HG03342 (cell line): ENCODE data around the gene MGP.
A peak's percentile ranks its signal among the peaks of the same experiment; 100 is the strongest.

Experiments
- ATAC-seq: cut with Tn5 transposase; IDR thresholded peaks from one replicate; pipeline ENCODE4 v1.9.1; 2021; ENCODE audit warnings: mild to moderate bottlenecking, moderate library complexity; ENCODE audit not compliant: unreplicated experiment

The MGP gene

DNA sequence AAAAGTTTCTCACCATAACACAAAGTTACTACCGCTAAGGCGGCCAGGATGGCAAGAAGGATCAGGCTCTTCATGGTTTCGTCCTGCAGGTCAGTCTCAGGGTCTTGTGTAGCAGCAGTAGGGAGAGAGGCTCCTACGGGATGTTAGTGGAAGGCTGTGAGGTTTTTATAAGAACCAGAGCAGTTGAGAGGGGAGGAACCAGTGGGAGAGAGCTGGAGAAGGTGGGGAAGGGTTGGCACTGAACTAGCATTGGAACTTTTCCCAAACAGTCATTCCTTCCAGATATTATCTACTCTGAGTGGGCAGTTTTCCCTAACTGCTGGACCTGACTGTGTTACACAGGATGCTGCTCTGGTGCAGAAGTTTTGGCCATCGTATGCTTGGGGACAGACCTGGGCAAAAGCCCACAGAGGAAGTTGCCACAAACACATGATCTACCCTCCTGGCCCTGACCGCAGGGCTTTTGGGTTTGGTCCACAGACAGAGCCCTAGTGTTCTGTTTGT is at the start of gene MGP:
Gene MGP, minus strand, starts transcription at position 137 of the 504 bp plus-strand sequence. Its CDS starts 63 bp downstream, at position 74.
- no peak for ATAC-seq

DNA sequence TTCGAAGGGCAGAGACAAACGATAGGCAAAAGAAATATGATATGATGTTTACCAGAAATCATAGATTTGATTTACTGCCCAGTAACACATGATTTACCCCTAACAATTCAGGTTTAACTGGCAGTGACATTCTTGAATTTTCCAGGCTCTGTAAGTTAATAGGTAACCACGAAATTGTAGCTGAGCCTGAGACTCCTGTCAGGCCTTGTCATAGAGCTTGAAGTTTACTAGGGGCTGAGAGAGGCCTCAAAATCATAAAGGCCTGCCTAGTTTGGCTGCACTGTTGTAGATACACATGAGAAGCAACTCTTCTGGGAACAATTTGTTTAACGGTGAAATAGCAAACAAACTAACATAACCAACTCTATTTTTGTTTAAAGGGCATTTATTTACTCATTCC is 49.4 kb upstream of the MGP start:
- no peak for ATAC-seq

DNA sequence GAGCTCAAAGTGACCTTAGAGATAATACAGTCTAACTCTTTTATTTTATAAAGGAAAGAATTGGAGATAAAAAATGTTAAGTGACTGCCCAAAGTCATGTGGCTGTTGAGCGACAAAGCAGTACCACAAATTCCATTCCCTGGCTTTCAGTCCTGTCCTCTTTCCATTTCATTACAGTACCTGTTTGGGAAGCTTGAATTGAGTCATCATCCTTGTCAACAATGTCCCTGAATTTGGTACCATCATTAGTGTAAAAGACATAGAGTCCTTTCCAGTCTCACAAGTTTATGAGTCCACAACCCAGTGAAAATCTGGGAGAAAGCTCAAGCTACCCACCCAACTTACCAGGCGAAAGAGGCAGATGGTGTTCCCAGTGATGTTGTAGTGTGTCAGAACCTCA is 48.9 kb upstream of the MGP start:
- ATAC-seq, result no peak

DNA sequence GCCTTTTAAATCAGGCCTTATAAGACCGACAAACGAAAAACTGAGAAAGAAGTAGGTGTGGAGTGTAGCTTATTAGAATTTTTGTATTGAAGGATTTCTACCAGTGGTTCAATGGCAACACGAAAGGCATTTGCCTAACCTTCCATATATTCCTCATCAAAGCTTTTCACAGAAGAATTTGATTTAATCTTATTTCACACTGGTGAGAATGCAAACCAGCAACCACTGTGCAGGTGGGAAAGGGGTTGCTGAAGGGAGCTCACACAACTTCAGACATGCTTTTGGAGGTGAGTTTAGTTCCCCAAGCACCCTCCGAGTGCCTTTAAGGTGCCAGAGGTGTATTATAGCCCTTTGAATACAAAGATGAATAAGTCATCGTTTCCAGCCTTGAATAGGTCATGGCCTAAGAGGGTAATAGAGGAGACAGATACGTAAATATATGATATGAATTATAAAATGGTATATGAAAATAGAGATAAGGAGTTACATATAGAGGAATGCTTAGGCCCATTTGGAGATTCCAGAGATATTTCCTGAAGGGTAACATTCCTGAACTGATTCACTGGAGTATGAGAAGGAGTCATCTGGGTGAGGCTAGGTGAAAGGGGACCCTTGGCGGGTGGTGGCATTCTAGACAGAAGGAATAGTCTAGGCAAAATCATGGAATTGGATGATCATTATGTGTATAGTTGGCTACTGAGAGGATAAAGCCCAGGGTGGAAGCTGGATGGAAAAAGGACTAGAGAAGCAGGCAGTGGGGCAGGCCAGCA is 46.3 kb upstream of the MGP start:
- no peak for ATAC-seq

- no peak for ATAC-seq
These were observed 45.7 kb upstream of the MGP start for GRCh38 chr12:14931359-14931758.

DNA sequence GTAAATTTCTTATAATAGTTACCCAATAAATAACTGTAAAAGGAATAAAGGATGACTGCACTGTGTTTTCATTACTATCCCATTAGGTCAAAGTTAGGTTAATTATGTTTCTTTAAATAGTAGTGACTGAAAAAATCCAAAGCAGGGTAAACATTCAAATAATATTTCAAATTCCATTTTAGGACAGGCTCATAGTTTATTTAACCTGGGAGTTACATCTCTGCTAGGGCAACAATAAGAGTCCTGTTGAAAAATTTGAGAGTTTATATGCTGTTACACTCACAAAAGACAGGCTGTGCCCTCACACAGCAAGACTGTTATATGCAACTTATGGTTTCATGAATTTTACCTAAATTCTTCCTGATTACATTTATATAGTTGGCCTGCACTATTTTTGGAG is 44.6 kb upstream of the MGP start:
- no peak for ATAC-seq

DNA sequence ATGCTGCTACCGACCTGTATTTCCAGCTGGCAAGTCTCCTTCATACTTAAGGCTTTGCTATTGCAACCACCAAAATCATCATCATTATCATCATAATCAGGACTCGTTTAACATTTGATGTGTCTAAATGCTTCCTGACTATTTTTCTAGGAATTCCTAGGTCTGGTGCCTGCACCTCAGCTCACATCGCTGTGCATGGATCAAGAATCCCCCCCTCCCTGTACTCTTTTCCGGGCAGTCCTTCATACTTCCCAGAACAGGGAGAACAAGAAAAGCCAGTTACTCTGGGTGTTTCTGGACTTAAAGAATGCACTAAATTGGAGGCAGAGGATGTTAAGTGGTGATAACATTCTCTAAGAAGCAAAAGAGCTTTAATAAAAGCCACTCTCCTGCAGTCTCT is 43.3 kb upstream of the MGP start:
- no peak for ATAC-seq

GRCh38 chr12:14927267-14927666 is 41.6 kb upstream of the MGP start:
- ATAC-seq, result no peak

- no peak for ATAC-seq
These were observed 38.9 kb upstream of the MGP start for GRCh38 chr12:14924541-14924940.

DNA sequence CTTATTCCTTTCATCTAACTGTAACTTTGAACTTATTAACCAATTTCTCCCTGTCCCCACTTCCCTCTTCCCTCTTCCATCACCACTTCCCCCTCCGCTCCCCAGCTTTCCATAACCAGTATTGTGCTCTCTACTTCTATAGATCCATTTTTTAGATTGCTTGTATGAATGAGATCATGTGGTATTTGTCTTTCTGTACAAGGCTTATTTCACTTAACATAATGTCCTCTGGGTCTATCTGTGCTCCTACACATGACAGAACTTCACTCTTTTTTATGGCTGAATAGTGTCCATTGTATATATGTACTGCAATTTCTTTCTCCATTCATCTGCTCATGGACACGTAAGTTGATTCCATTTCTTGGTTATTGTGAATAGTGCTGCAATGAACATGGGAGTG is 38.3 kb upstream of the MGP start:
- ATAC-seq, result no peak

DNA sequence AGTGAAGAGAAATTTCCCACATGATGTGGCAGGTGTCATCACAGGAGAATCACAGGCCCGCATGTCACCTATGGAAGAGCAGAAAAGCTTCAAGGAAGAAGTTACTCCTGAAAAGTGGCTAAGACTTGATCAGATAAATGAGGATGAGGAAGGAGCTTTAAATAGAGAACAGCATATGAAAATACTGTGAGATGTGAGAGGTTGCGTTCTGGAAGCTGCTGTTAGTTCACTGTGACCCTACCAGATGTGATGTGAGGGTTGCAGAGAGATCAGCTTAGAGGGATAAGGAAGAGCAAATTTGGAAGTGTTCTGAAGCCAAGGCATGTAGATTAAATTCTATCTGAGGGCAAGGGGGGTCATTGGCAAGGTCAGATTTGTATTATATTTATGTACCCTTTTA is 35.6 kb upstream of the MGP start:
- ATAC-seq, result peak; percentile 35

- ATAC-seq, result peak; percentile 67
These were observed 34.9 kb upstream of the MGP start for GRCh38 chr12:14920475-14921126.

GRCh38 chr12:14919455-14919854 is 33.8 kb upstream of the MGP start:
- no peak for ATAC-seq

DNA sequence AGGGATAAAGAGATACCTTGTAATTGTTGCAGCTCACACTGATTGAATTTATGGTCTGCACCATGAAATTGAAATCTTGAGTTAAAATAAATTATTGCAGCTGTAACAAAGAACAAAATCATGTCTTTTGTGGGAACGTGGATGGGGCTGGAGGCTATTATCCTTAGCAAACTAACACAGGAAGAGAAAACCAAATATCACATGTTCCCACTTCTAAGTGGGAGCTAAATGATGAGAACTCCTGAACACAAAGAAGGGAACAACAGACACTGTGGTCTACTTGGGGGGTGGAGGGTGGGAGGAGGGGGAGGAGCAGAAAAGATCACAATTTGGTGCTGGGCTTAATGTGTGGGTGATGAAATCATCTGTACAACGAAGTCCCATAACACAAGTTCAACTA is 30.1 kb upstream of the MGP start:
- no peak for ATAC-seq

DNA sequence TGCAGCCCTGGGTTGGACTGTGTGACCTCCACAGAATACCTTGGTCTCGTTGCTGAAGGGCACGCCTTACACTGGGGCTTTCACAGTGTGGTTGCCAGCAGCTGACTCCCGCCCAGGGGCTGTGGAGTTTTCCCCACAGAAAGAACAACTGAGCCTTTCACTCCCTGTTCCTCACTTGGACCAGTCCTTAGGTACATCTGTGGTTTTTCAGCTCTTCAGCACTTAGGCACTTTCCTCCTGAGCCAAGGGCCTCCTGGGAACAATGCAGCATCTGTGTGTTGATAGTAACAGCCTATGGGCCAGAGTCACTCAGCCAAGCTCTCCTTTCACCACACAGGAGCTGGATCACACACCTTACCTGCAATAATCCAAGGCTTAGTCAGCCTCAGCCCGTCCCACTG is 27.7 kb upstream of the MGP start:
- no peak for ATAC-seq

DNA sequence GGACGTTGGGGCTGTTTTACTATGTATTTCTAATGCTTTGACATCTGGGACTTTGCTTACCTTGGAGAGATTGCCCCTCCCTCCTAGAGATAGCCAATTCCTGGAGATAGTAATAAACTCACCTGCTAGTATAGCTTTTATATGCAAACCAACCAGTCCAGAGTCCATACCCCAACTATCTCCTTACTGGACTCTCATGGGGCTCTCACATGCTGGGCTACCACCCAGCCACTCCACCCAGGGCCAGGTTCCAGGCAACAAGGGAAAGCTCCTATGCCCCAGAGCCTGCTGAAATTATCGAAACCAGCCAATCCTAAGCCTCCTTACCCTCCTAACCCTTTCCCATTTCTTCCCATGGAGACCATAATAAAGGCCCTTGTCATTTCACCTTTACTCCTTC is 25.5 kb upstream of the MGP start:
- ATAC-seq, result no peak

DNA sequence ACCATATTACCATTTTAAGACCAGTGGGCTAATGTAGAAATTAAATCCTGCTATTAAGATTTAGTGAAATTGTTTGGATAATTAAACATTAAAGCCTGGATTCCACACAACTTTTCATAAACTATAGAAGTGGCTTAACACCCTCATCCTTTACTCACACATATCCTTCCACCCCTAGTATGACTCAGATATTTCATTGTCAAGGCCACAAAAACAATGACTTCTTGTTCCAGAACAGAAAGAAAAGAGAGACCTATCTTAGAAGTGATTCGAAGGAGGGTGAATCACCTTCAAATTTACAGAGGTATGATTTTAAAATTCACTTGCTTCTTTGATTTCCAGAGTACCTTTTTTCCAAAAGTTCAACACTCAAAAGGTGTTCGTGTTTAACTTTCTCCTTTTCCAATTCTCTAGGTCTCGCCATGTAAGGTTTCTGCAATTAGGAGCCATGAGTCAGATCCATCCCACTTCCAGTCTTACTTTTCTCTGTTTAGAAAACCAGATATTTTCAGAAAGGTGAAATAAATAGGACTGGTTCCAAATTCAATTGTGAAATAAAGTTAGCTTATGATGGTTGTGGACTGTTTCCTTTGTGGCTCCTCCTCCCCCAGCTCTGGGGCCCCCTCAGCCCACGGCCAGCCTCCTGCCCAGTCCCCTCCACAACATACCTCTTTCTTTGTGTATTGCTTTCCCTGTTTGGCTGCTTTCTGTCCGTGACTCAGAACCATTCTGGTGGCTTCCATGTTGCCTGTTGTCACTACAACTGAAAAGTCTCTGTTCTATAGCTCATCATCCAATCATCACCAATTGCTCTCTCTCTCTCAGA is 24.6 kb upstream of the MGP start:
- ATAC-seq, result no peak

DNA sequence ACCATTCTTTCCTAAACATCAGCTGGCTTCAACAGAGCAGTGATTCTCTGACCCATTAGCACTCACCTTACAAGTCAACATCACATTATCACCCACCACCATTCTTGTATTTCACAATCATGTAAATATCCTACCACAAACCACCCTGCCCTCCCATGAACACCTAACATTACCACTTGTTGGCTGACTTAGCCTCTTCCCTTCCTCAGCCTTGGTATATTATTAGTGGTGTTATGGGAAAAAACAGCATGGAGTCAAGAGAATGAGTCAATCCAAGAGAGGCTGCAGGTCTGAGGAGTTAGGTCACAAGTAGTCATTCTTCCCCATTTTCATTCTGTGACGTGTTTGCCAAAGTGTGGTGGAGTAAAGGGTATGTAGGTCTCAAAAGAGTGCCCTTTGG is 22.3 kb upstream of the MGP start:
- no peak for ATAC-seq

DNA sequence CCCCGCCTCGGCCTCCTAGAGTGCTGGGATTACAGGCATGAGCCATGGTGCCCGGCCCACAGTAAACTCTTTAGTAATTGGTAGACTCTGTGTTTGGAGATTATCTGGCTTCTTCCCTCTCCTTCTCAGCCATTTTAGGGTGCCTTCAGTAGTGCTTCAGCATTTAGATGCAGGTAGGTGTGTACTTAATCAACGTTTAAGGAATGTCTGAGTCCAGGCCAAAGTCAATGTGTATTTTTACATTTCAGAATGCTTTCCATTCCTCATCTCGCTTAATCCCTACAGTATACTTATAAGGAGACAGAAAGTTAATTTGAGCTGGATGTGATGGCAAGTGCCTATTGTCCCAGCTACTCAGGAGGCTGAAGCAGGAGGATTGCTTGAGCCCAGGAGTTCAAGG is 20.5 kb upstream of the MGP start:
- no peak for ATAC-seq

GRCh38 chr12:14905269-14906004 is 19.8 kb upstream of the MGP start:
- ATAC-seq, result no peak

GRCh38 chr12:14904854-14905253 is 19.2 kb upstream of the MGP start:
- no peak for ATAC-seq
